Pancreas (tissue), 10 donors: ENCODE results near the gene STXBP5. TPM values are rescaled to one million over a fixed set of nuclear protein-coding genes. Genes with fewer than 3 reads are reported as not detected.

Experiments
- ATAC-seq, 4 donors: fragments of 200-7000 bp; cut with Tn5 transposase; one replicate each; pipeline versions ENCODE4 v1.8.0 to v1.9.1; 2020; ENCODE audit warnings: mild to moderate bottlenecking in 4 of 4, moderate library complexity in 4 of 4
- DNase-seq, 6 donors: peaks; one replicate each; pipeline ENCODE4 v3.0.0-alpha.2; 2020
- FAIRE-seq: peaks from 2 replicates; lab custom pipeline; 2012; peaks lifted over from hg19 to GRCh38; lab: Jason Lieb, UNC
- H3K27ac ChIP-seq, 4 donors: fragments of 200-600 bp; sonication (generic); 1 replicate in 3 of 4; 2 replicates in 1 of 4; pipeline versions ENCODE4 v1.5.0 to v1.8.0; 2020
- H3K27me3 ChIP-seq, 4 donors: fragments of 200-600 bp; one replicate each; pipeline ENCODE4 v1.8.0; 2021
- H3K36me3 ChIP-seq, 3 donors: fragments of 200-600 bp; sonication (generic) in 1 of 3; one replicate each; pipeline versions ENCODE4 v1.5.0 to v1.8.0; 2020 to 2021
- H3K4me1 ChIP-seq, 3 donors: fragments of 200-600 bp; one replicate each; pipeline ENCODE4 v1.8.0; 2021
- H3K4me3 ChIP-seq, 4 donors: fragments of 200-600 bp; sonication (generic) in 2 of 4; one replicate each; pipeline versions ENCODE4 v1.5.0 to v1.8.0; 2020 to 2021
- H3K9me3 ChIP-seq, 4 donors: fragments of 200-600 bp; one replicate each; pipeline ENCODE4 v1.8.0; 2021
- WGBS, 2 donors: extraction: QIAGEN DNeasy Blood & Tissue Kit; methylation state at CpG; one replicate each; pipeline ENCODE4 v1.1.7; 2013; 5-methylcytosine and 5-hydroxymethylcytosine counted together
- intact Hi-C, 3 donors: fragments of 100-400 bp; cut with DNase I; formaldehyde crosslinking; loops; one replicate each; pipeline versions ENCODE4 v1.11.1 to v1.14.2; 2022
- polyA plus RNA-seq, 2 donors: library from polyadenylated mRNA; stranded (reverse); fragments of 200-250 nt; gene quantifications; one replicate each; pipeline ENCODE4 v1.2.3, GENCODE V29; 2013
- total RNA-seq, 6 donors: library from RNA; stranded (reverse); fragmentation: NEBNext Ultra II Directional in 4 of 6; extraction: Animal tissue kit (Norgen Biotek cat#: 25700) in 4 of 6; gene quantifications; one replicate each; pipeline versions ENCODE4 v1.2.1 to v1.2.4, GENCODE V29; 2021 to 2023
- TF ChIP-seq, protein P1 (sequence below), 4 donors: fragments of 200-600 bp; sonication (generic) in 3 of 4; IDR thresholded peaks; one replicate each; pipeline versions ENCODE4 v1.5.0 to v1.8.0; 2021; ENCODE audit warnings: antibody characterized with exemption in 4 of 4
- donor health status: healthy with polysubstance abuse.
- donor health status: DM: no; HTN: no; CAD: no; lungs with moderate emphysema.
- donor health status: DM: no; HTN: no; CAD: no.
- donor health status: control.
- donor health status: control.
- donor health status: Bipolar disorder and iron deficiency.
- donor health status: DM: yes; HTN: yes; CAD: no.
- donor health status: DM: no; HTN: no; CAD: no.
- donor health status: DM: no; HTN: no; CAD: no.
- donor health status: DM: yes; HTN: yes; CAD: no.

Gene STXBP5
- total and polyA plus RNA-seq, 8 donors, result 11.9 to 25.8 (median 23.1) TPM

DNA sequence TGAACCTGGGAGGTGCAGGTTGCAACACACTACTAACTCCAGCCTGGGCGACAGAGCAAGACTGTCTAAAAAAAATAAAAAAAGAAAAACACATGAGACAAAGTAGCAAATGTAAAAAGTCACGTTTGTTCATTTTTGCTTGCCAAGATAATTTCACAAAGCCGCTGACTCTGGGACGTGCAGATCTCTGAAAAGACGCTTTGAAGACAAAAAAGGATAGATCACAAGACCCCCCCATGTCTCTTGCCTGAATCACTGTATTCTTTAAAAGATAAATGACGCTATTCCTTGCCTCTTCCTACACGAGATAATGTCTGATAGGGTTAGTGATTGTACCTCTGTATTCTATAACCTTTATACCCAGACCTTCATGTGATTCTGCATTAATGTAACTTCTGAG, 23.3 kb upstream of the STXBP5 start:
- Histone ChIP-seq H3K4me3 (no peak overlapping the region), H3K9me3 (no peaks in the 10 kb centered on the region), H3K27ac (no peak overlapping the region), H3K27me3 (no peaks in the 10 kb centered on the region), H3K4me1 (peaks cover 14 to 32% (median 26%) of the 10 kb centered on the region in 3 donors), H3K36me3 (no peaks in the 10 kb centered on the region)
- no peak for DNase-seq
- TF ChIP-seq, protein P1, sequence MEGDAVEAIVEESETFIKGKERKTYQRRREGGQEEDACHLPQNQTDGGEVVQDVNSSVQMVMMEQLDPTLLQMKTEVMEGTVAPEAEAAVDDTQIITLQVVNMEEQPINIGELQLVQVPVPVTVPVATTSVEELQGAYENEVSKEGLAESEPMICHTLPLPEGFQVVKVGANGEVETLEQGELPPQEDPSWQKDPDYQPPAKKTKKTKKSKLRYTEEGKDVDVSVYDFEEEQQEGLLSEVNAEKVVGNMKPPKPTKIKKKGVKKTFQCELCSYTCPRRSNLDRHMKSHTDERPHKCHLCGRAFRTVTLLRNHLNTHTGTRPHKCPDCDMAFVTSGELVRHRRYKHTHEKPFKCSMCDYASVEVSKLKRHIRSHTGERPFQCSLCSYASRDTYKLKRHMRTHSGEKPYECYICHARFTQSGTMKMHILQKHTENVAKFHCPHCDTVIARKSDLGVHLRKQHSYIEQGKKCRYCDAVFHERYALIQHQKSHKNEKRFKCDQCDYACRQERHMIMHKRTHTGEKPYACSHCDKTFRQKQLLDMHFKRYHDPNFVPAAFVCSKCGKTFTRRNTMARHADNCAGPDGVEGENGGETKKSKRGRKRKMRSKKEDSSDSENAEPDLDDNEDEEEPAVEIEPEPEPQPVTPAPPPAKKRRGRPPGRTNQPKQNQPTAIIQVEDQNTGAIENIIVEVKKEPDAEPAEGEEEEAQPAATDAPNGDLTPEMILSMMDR (IDR thresholded peaks at IDR 0.05), result no peak
- intact Hi-C loops, result no loop called here
- FAIRE-seq, result no peak
- WGBS, 2 donors, result 88% methylated on average over 7 of the region's 7 CpGs
- no peak for ATAC-seq

DNA sequence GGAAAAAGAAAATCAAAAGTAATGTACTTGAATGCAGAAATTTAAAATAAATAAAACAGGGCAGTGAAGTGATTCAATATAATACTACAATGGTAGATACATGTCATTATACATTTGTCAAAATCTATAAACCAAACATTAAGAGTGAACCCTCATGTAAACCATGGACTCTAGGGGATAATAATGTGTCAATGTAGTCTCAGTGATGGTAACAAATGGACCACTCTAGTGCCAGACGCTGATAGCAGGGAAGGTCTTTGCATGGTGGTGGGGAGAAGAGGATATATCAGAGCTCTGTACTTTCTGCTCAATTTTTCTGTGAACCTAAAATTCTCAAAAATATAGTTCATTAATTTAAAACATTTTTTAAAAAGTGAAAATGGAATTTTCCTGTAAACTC, 19.8 kb upstream of the STXBP5 start:
- DNase-seq (no peak), FAIRE-seq (no peak), ATAC-seq (no peak)
- TF ChIP-seq, protein P1 (IDR thresholded peaks at IDR 0.05), result no peak
- Histone ChIP-seq H3K9me3 (no peaks in the 10 kb centered on the region), H3K4me3 (no peak overlapping the region), H3K27me3 (no peaks in the 10 kb centered on the region), H3K27ac (no peak overlapping the region), H3K36me3 (no peaks in the 10 kb centered on the region), H3K4me1 (peaks cover 9 to 11% (median 10%) of the 10 kb centered on the region in 3 donors)
- 95 to 97% methylated on average over 1 of the region's 1 CpG for WGBS, 2 donors
- intact Hi-C loops, result no loop called here

DNA sequence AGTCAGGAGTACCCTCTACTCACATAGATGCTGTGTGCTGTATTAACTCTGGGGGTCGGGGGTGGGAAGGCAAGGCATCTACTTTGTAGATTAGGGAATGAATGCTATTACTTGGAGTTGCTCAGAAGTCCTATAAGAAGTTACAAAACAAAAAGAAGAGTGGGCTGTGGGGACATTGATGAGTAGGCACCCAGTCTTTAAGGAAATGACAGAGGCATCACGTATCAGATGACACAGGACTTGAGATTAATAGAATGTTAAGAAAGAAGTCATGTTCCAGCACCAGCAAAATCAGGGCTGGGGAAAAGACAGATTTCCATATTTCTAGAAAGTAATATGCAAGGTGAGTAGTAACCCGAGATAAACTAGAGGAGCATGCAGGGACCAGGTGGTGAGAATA, 19.0 kb upstream of the STXBP5 start:
- WGBS, 2 donors, result 96% methylated on average over 3 of the region's 3 CpGs
- intact Hi-C loops, result no loop called here
- Histone ChIP-seq H3K9me3 (no peaks in the 10 kb centered on the region), H3K4me1 (peaks cover under 1 to 3% (median 1%) of the 10 kb centered on the region in 3 donors), H3K36me3 (no peaks in the 10 kb centered on the region), H3K4me3 (no peak overlapping the region), H3K27me3 (no peaks in the 10 kb centered on the region), H3K27ac (no peak overlapping the region)
- ATAC-seq (no peak), FAIRE-seq (no peak), DNase-seq (no peak)
- TF ChIP-seq, protein P1 (IDR thresholded peaks at IDR 0.05), result no peak

DNA sequence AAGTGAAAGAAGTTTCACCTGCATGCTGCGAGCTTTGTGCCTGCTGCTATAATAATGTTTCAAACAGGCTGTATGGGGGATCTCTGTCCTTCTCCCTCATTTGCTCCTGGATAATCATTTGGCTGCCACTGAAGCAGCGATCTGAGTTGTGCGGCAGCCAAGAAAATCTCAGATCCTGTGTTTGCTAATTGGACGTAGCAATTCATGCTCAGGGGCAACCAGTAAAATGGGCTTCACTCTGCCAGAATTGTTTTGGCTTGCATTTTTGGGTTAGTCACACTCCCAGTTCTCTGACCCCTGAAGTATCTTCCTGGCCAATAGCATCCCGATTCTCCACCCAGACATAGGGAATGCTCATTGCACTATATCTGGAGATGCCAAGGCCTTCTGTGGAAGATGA, 13.7 kb upstream of the STXBP5 start:
- WGBS, 2 donors, result 31 to 50% methylated on average over 5 of the region's 5 CpGs
- peaks cover 0 to 3% (median 0%) of the 10 kb centered on the region in 3 donors for H3K4me1 ChIP-seq
- FAIRE-seq, result no peak
- H3K27ac ChIP-seq, result no peak overlapping the region
- ATAC-seq, result peak in 2 of 4 donors; percentile 23 to 41
- DNase-seq, result no peak
- H3K9me3 ChIP-seq, result no peaks in the 10 kb centered on the region
- H3K36me3 ChIP-seq, result no peaks in the 10 kb centered on the region
- no peaks in the 10 kb centered on the region for H3K27me3 ChIP-seq
- TF ChIP-seq, protein P1 (IDR thresholded peaks at IDR 0.05), result no peak
- H3K4me3 ChIP-seq, result no peak overlapping the region
- intact Hi-C loops, result no loop called here

DNA sequence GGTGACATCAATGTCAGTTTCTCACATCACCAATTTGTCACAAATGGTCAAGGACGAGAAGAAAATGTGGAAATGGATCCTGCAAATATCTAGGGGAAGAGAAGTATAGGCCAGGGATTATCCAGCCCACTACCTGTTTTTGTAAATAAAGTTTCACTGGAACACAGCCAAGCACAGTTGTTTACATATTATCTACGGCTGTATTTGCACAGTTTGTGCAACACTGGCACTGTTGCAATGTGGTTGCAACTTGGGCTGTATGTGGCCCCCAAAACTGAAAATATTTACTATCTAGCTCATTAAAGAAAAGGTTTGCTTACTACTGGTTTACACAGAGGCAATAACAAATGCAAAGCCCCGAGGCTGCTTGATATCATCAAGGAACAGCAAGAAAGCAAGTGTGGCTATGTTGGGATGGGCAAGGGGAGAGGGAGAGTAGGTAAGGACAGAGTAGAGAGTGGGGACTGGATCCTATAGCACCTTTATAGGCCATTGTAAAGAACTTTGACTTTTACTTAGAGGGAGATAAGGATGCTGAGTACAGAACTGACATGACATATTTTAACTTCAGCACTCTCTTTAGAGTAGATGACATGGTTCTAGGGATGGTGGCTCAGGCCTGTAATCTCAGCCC, 11.8 kb upstream of the STXBP5 start:
- FAIRE-seq, result no peak
- Histone ChIP-seq H3K9me3 (no peaks in the 10 kb centered on the region), H3K4me3 (no peak overlapping the region), H3K27me3 (no peaks in the 10 kb centered on the region), H3K4me1 (peaks cover 0 to 3% (median 0%) of the 10 kb centered on the region in 3 donors), H3K36me3 (no peaks in the 10 kb centered on the region), H3K27ac (no peak overlapping the region)
- DNase-seq, result peak in 1 of 6 donors; percentile 22
- TF ChIP-seq, protein P1 (IDR thresholded peaks at IDR 0.05), result no peak
- peak; percentile 50 to 89 (median 68) for ATAC-seq
- WGBS, 2 donors, result 30 to 37% methylated on average over 3 of the region's 3 CpGs
- intact Hi-C loops, result no loop called here
